A673 (cell line): ENCODE results near the gene STIP1.

Experiments
- CTCF ChIP-seq: fragments of 300-800, 200-600 bp; sonication (generic); conservative IDR thresholded peaks from 2 replicates; pipeline ENCODE4 v1.5.1; 2017; ENCODE audit warnings: low read depth, mild to moderate bottlenecking, antibody characterized with exemption, low read length, moderate library complexity, mixed read lengths
- EZH2 ChIP-seq: fragments of 200-600 bp; sonication (generic); IDR thresholded peaks from 2 replicates; pipeline ENCODE4 v1.6.1; 2017; ENCODE audit warnings: borderline replicate concordance, low read depth, mild to moderate bottlenecking, mixed read lengths, antibody characterized with exemption, low read length; ENCODE audit not compliant: poor library complexity, severe bottlenecking

- TF ChIP-seq CTCF (peak; percentile 98), EZH2 (no peak)
Observed at GRCh38 chr11:64204464-64204989, 18.6 kb downstream of the STIP1 start.
